ENCODE data around the gene TMEM101. TPM values are rescaled to one million over a fixed set of nuclear protein-coding genes. Genes with fewer than 3 reads are reported as not detected.

TMEM101 gene
- total RNA-seq, 1 experiment from 2014 or later, result 75.5 TPM

DNA sequence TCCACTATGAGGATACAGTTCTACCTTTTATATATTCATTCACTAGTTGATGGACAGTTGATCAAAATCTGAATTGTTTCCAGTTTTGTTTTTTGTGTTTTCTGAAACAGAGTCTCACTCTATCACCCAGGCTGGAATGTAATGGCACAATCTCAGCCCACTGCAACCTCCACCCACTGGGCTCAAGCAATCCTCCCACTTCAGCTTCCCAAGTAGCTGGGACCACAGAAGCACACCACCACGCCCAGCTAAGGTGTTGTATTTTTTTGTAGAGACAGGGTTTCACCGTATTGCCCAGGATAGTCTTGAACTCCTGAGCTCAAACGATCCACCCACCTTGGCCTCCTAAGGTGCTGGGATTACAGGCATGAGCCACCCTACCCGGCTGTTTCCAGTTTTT is 30.7 kb upstream of the TMEM101 start:
- no peaks in the 10 kb centered on the region for H3K27me3 ChIP-seq (ENCODE audit: low read length)
- no peaks in the 10 kb centered on the region for H3K9me2 ChIP-seq (replicated peaks; ENCODE audit: low read length)
- H3K27ac ChIP-seq (ENCODE audit: low read length), result no peak overlapping the region
- no TSS peak for BruUV-seq (replicated peaks)
- H3K4me2 ChIP-seq (ENCODE audit: low read length), result no peak overlapping the region
- no peaks in the 10 kb centered on the region for H3K9me3 ChIP-seq (ENCODE audit: low read length)
- ATAC-seq (no peak), DNase-seq (no peak)
- H3K36me3 ChIP-seq (ENCODE audit: low read depth, low read length), result peaks cover 39% of the 10 kb centered on the region
- H3K79me2 ChIP-seq (ENCODE audit: low read length), result peaks cover 90% of the 10 kb centered on the region
- peaks cover 16% of the 10 kb centered on the region for H3K4me1 ChIP-seq (ENCODE audit: insufficient read depth, low read length)
- no peak overlapping the region for H3K4me3 ChIP-seq (ENCODE audit: low read length)
- ChIA-PET POLR2A (ENCODE audit: unreplicated experiment) (no interaction called here), CTCF (interaction anchor here (1.7 kb wide), 1 partner anchor 123 kb away, joined by 5 read pairs; no protein-coding TSS in a partner anchor)
- peaks cover 5% of the 10 kb centered on the region for H3F3A ChIP-seq (ENCODE audit: low read length, unreplicated experiment)
- TF ChIP-seq, protein P1, sequence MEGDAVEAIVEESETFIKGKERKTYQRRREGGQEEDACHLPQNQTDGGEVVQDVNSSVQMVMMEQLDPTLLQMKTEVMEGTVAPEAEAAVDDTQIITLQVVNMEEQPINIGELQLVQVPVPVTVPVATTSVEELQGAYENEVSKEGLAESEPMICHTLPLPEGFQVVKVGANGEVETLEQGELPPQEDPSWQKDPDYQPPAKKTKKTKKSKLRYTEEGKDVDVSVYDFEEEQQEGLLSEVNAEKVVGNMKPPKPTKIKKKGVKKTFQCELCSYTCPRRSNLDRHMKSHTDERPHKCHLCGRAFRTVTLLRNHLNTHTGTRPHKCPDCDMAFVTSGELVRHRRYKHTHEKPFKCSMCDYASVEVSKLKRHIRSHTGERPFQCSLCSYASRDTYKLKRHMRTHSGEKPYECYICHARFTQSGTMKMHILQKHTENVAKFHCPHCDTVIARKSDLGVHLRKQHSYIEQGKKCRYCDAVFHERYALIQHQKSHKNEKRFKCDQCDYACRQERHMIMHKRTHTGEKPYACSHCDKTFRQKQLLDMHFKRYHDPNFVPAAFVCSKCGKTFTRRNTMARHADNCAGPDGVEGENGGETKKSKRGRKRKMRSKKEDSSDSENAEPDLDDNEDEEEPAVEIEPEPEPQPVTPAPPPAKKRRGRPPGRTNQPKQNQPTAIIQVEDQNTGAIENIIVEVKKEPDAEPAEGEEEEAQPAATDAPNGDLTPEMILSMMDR (conservative IDR thresholded peaks at IDR 0.05; ENCODE audit: low read depth, low read length), result no peak
- TF ChIP-seq EZH2 (IDR thresholded peaks at IDR 0.05; ENCODE audit: low read length, unreplicated experiment) (no peak), EZH2phosphoT487 (IDR thresholded peaks at IDR 0.05; ENCODE audit: borderline replicate concordance, low read length) (no peak)
- intact Hi-C loops (cut with micrococcal nuclease), result no loop called here
- H2AFZ ChIP-seq (ENCODE audit: low read length), result no peak overlapping the region
- H3K9ac ChIP-seq (ENCODE audit: low read length), result no peak overlapping the region
- H4K20me1 ChIP-seq (ENCODE audit: low read length), result peaks cover 40% of the 10 kb centered on the region

DNA sequence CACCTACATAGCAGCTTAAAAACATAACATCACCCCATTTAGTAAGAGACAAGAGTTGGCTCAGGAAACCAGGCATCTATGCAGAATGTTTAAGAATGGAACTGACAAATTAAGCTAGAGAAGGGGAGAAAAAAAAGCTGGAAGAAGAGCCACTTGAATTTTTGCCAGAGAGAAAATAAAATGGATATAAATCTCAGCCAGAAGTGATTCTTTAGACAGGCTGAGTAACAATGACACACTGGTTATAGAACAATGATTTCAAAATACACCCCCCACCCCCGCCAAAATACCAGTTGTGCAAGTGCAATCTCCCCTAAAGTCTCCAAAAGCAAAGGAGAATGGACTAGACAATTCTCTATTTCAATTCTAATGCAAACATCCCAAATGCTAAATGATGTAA is 29.3 kb upstream of the TMEM101 start:
- no peak overlapping the region for H3K9ac ChIP-seq (ENCODE audit: low read length)
- H3K36me3 ChIP-seq (ENCODE audit: low read depth, low read length), result peaks cover 38% of the 10 kb centered on the region
- 0 out of 2 replicates have a peak overlapping the region, but pooled peaks have one; percentile 15 for H3K27ac ChIP-seq (ENCODE audit: low read length)
- no TSS peak for BruUV-seq (replicated peaks)
- H4K20me1 ChIP-seq (ENCODE audit: low read length), result peaks cover 44% of the 10 kb centered on the region
- H3K4me1 ChIP-seq (ENCODE audit: insufficient read depth, low read length), result peaks cover 16% of the 10 kb centered on the region
- H3K27me3 ChIP-seq (ENCODE audit: low read length), result no peaks in the 10 kb centered on the region
- no peak for TF ChIP-seq EZH2phosphoT487 (IDR thresholded peaks at IDR 0.05; ENCODE audit: borderline replicate concordance, low read length)
- TF ChIP-seq, protein P1 (conservative IDR thresholded peaks at IDR 0.05; ENCODE audit: low read depth, low read length), result no peak
- TF ChIP-seq EZH2 (IDR thresholded peaks at IDR 0.05; ENCODE audit: low read length, unreplicated experiment), result no peak
- POLR2A ChIA-PET (ENCODE audit: unreplicated experiment), result interaction anchor here (1.1 kb wide), 1 partner anchor 67 kb away, joined by 3 read pairs; no protein-coding TSS in a partner anchor
- no peak overlapping the region for H3K4me2 ChIP-seq (ENCODE audit: low read length)
- H3K79me2 ChIP-seq (ENCODE audit: low read length), result peaks cover 87% of the 10 kb centered on the region
- no peaks in the 10 kb centered on the region for H3K9me3 ChIP-seq (ENCODE audit: low read length)
- H3K4me3 ChIP-seq (ENCODE audit: low read length), result no peak overlapping the region
- H2AFZ ChIP-seq (ENCODE audit: low read length), result no peak overlapping the region
- DNase-seq, result peak; percentile 62
- intact Hi-C loops (cut with micrococcal nuclease), result no loop called here
- peak; percentile 64 for ATAC-seq
- H3K9me2 ChIP-seq (replicated peaks; ENCODE audit: low read length), result no peaks in the 10 kb centered on the region
- peaks cover 5% of the 10 kb centered on the region for H3F3A ChIP-seq (ENCODE audit: low read length, unreplicated experiment)
- CTCF ChIA-PET, result interaction anchor here (0.7 to 1.7 kb wide), 3 partner anchors 39 to 124 kb away, joined by 3 to 7 read pairs (median 5); no protein-coding TSS in a partner anchor

DNA sequence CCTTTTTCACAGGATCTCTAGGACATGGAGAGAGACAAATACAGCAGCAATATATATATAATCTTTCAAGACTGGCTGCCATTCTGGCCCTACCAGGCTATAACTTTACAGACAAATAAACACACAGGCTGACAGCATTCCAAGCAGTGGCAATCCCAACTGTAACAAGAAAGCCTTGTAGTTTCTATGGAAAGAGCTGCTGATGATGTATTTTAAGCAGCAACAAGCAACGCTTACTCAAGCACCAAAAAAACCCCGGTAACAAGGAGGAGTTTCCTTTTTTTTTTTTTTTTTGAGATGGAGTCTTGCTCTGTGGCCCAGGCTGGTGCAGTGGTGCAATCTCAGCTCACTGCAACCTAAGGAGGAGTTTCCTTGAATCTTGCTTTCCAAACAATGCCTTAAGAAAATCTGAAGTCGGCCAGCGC is 28.5 kb upstream of the TMEM101 start:
- H3K9me3 ChIP-seq (ENCODE audit: low read length), result no peaks in the 10 kb centered on the region
- H2AFZ ChIP-seq (ENCODE audit: low read length), result no peak overlapping the region
- ChIA-PET CTCF (interaction anchor here (0.5 kb wide), 1 partner anchor 90 kb away, joined by 3 read pairs; no protein-coding TSS in a partner anchor), POLR2A (ENCODE audit: unreplicated experiment) (interaction anchor here (1.1 kb wide), 1 partner anchor 68 kb away, joined by 3 read pairs; no protein-coding TSS in a partner anchor)
- peaks cover 84% of the 10 kb centered on the region for H3K79me2 ChIP-seq (ENCODE audit: low read length)
- H3K4me1 ChIP-seq (ENCODE audit: insufficient read depth, low read length), result peaks cover 16% of the 10 kb centered on the region
- no peak for TF ChIP-seq EZH2phosphoT487 (IDR thresholded peaks at IDR 0.05; ENCODE audit: borderline replicate concordance, low read length)
- TF ChIP-seq, protein P1 (conservative IDR thresholded peaks at IDR 0.05; ENCODE audit: low read depth, low read length), result no peak
- TF ChIP-seq EZH2 (IDR thresholded peaks at IDR 0.05; ENCODE audit: low read length, unreplicated experiment), result no peak
- no TSS peak for BruUV-seq (replicated peaks)
- no peak for DNase-seq
- no peak overlapping the region for H3K9ac ChIP-seq (ENCODE audit: low read length)
- H3F3A ChIP-seq (ENCODE audit: low read length, unreplicated experiment), result peaks cover 5% of the 10 kb centered on the region
- no peaks in the 10 kb centered on the region for H3K9me2 ChIP-seq (replicated peaks; ENCODE audit: low read length)
- ATAC-seq, result no peak
- H3K27ac ChIP-seq (ENCODE audit: low read length), result no peak overlapping the region
- H4K20me1 ChIP-seq (ENCODE audit: low read length), result peaks cover 39% of the 10 kb centered on the region
- H3K4me3 ChIP-seq (ENCODE audit: low read length), result no peak overlapping the region
- no peak overlapping the region for H3K4me2 ChIP-seq (ENCODE audit: low read length)
- no peaks in the 10 kb centered on the region for H3K27me3 ChIP-seq (ENCODE audit: low read length)
- intact Hi-C loops (cut with micrococcal nuclease), result no loop called here
- peaks cover 37% of the 10 kb centered on the region for H3K36me3 ChIP-seq (ENCODE audit: low read depth, low read length)
